Activated naive CD4-positive, alpha-beta T cell treated with anti-CD3 and anti-CD28 coated beads, Interleukin-2, amount 50 U/mL, for 16 hours (primary cell): ENCODE measurements around the gene HACE1.
"Not testable (repeated sequence)": the region's sequence is repeated elsewhere in the genome, so short reads cannot be mapped to it uniquely, and the experiment has no call there.

Experiments used
- DNase-seq: peaks from one replicate; pipeline ENCODE4 v3.0.0-alpha.2; 2020

The HACE1 gene, protein sequence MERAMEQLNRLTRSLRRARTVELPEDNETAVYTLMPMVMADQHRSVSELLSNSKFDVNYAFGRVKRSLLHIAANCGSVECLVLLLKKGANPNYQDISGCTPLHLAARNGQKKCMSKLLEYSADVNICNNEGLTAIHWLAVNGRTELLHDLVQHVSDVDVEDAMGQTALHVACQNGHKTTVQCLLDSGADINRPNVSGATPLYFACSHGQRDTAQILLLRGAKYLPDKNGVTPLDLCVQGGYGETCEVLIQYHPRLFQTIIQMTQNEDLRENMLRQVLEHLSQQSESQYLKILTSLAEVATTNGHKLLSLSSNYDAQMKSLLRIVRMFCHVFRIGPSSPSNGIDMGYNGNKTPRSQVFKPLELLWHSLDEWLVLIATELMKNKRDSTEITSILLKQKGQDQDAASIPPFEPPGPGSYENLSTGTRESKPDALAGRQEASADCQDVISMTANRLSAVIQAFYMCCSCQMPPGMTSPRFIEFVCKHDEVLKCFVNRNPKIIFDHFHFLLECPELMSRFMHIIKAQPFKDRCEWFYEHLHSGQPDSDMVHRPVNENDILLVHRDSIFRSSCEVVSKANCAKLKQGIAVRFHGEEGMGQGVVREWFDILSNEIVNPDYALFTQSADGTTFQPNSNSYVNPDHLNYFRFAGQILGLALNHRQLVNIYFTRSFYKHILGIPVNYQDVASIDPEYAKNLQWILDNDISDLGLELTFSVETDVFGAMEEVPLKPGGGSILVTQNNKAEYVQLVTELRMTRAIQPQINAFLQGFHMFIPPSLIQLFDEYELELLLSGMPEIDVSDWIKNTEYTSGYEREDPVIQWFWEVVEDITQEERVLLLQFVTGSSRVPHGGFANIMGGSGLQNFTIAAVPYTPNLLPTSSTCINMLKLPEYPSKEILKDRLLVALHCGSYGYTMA

DNA sequence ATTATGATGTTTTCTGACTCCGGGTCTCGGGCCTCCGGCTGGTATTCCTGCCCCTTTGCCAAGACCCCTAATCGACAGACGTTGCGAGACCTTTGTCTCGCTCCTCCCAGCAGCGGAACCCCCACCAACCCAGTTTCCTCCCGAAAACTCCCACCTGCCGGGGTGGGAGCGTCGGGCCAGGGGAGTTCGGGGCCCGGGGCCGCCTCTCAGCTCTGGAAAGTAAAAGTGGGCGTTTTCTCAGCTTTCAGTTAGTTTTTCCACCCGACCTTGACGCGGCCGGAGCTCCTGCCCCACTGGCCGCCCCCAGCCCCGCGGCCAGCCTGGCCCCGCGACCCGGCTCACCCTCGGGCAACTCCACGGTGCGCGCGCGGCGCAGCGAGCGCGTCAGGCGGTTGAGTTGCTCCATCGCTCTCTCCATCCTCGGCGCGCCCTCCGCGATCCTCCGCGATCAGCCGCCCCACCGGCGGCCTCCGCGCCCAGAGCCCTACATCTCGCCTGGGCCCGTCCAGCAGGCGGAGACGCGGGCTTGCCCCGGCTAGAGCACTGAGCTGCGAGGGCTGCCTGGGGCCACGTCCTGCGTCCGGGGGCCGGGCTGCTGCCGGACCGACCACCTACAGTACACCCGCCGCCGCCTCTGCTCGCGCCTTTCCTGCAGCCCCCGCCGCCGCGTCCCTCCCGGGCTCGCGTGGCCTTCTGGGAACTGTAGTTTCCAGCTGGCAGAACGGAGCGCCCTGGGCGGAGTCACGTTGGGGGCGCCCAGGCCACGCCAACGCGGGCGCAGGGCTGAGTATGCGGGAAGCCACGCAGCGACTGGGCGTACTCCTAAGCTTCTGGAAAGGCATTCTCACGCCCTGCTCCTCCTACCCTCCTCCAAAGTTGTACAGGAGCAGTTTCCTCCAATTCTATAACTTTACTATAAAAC, at the start of gene HACE1:
Gene HACE1 (minus strand): TSS at position 695 of the 922 bp plus-strand sequence. CDS start 277 bp downstream, at position 418.
- DNase-seq: peak; percentile 91

DNA sequence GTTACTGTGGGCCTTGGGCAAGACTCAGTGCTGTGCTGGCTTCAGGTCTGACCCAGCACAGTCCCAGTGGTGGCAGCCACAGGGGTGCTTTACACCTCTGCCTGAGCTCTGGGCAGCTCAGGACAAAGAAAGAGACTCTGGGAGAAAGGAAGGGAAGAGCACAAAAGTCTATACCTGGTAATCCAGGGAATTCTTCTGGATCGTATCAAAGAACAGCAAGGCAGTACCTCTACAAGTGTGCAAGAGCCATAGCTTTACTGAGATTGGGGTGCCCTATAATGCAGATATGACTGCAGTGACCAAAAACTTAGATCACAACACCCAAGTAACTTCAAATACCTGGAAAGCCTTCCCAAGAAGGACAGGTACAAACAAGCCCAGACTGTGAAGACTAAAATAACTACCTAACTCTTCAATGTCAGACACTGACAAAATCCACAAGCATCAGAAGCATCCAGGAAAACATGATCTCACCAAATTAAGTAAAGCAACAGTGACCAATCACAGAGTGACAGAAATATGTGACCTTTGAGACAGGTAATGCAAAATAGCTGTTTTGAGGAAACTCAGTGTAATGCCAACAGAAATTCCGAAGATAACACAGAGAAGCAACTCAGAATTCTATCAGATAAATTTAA, 49.3 kb upstream of the HACE1 start:
- DNase-seq: no peak

DNA sequence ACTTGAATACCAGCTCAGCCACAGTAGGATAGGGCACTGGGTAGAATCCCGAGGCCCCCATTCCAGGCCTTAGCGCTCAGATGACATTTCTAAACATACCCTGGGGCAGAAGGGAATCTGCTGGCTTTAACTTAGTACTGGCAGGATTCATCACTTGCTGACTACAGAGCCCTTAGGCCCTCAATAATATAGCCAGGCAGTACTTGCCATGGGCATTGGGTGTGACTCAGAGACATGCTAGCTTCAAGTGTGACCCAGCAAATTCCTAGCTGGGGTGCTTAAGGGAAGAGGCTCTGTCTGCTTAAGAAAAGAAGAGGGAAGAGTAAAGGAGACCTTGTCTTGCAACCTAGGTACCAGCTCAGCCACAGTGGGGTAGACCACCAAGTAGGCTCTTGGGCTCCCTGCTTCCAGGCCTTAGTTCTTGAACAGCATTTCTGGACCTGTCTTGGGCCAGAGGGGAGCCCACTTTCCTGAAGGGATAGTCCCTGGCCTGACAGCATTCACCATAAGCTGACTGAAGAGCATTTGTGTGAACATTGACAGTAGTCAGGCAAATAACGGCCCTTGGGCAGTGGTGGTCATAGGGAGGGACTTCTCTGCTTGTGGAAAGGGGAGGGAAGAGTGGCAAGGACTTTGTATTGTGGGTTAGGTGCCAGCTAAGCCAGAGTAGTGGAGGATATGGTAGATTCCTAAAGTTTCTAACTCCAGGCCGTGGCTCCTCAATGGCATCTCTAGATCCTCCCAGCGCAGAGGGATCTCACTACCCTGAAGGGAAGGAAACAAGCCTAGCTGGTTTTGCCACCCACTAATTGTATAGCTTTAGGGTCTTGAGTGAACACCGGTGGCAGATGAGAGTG, 48.5 kb upstream of the HACE1 start:
- no peak for DNase-seq

DNA sequence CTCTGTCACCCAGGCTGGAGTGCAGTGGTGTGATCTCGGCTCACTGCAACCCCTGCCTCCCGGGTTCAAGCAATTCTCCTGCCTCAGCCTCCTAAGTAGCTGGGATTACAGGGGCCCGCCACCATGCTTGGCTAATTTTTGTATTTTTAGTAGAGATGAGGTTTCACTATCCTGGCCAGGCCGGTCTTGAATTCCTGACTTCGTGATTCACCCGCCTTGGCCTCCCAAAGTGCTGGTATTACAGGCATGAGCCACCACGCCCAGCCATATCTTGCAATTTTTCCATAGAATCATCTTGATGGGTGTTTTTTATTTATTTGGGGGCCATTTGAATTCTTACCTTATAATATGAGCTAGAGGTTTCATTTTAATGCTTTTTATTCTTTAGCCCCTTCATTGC, 39.2 kb upstream of the HACE1 start:
- DNase-seq: not testable (repeated sequence)

DNA sequence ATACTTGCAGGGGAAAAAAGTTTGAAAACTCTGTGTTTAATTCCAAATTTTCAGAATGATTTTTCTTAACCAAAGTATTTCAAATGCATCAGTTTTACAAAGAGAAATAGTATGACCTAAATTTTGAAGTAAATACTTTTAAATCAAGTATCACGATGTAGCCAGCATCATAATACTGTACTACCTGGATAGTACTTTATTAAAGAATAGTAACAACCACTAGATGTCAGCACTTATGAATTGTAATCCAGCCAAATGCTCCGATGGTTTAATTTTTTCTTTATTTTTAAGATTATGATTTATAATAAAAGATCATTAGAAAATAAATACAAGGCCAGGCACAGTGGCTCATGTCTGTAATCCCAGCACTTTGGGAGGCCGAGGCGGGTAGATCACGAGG, 37.2 kb upstream of the HACE1 start:
- no peak for DNase-seq

DNA sequence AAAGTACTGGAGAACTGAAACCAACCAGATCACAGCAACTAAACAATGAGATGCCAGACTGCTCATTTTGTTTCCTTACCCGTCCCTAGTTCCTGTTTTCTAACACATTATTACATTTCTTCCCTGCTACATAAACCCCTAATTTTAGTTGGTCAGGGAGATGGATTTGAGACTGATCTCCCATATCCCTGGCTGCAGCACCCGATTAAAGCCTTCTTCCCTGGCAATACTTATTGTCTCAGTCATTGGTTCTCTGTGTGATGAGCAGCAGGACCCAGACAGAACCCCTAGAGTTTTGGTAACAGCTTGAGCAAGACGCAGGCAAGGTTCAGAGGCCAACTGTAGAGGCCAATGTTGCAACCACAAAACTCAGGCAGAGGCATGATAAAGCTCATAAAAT, 28.3 kb upstream of the HACE1 start:
- DNase-seq: no peak

DNA sequence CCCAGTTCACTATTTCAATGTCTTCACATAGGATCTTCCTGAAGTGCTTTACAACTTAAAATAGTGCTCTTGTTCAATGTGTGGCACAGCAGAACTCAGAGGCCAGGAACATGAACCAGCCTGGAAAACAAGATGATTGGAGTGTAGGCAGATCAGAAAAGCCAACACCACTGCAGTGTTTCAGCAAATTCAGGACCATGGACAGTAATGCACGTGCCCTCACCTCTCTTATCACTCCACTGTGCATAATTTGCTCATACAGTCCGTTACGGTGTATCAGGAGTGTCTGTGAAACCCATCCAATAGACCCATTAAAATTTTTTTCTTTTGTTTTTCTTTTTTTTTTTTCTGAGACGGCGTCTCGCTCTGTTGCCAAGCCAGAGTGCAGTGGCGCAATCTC, 27.6 kb upstream of the HACE1 start:
- no peak for DNase-seq

DNA sequence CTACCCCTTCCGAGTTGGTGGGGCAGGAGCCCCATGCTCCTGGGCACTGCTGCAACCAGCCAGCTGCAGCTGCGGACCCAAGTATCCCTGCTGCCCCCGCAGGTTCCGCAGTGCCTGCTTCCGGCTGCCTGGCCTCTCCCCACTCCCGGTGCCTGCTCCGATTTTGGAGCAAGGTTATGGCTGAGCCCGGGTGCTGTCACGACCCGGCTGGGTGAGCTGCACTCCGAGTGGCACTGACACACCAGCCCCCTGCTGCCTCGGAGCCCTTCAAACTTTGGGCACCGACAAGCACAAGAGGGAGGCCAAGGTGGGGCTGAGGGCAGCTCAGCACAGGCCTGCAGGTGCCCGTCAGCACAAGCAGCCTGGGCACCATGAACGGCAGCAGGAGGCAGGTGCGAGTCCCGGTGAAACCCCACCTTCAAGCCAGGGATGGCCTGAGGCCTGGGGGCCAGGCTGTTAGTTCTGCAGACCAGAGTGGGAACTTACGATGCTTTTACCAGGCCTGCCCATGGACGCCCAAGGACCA, 25.9 kb upstream of the HACE1 start:
- no peak for DNase-seq

DNA sequence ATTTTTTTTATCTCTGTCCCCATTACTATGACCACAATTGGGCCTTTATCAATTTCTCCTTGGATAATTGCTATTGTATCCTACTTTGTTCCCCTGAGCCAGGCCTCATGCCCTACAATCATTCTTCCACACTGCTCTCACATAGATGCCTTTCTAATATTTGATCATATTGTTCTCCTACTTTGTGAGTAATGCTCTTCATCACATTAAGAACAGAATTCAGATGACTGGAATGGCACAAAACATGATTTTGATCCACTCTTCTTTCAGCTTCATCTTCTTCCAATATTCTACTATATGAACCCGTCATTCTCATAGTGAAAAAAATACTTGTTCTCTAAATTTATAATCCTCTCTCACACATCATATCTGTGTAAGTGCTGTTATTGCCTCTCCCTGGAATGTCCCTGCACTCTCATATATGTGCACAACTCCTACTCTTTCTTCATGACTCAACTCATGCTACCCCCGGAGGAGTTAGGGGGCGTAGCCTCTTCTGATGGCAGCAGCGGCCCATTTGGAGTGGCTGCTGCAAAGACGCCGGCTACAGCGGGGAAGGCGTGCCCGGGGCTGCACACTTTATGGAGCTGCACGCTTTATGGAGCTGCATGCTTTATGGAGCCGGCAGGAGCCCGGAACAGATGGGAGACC, 25.3 kb upstream of the HACE1 start:
- no peak for DNase-seq

DNA sequence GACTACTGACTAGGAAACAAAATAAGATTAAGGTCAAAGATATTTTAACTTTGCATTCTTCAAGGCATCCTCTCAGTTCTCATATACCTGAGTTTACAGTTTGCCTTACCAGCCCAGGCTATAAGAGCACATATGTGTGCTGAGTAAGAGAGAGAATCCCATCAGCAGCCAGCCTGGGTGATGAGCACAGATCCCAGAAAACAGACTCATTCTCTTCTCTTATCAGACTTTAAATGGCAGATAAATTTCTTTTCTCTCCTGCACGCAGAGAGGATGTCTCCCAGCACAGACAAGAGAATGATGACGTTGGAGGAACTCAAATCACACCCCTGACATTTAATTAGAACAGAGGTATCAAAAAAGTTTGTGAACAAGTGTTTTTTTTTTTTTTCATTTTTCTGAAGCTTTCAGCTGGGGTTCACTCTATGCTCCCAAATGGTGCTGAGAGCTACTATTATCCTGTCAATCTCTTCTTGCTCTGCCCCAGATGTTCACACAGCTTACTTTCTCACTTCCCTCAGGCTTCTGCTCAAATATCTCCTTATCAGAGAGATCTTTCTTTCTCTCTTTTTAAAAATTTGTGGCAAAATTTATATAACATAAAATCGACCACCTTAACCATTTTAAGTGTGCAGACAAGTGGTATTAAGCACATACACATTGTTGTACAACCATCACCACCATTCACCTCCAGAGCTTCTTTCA, 22.4 kb upstream of the HACE1 start:
- DNase-seq: no peak

DNA sequence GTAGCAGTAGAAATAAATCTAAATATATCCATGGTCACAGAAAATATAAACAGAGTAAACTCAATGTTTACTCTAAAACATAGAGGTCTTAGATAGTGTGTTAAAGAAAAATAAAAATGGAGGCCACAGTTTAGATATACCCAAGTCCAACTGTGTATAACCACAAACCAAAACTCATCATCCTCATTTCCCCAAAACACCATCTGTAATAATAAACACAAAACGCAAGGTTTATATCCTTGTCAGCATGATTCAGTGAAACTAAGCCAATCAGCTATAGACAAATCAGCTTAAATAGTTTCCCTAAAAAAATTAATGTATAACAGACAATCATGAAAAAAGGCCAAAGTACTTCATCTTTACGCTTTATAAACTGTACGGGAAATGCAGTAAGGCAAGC, 2.7 kb upstream of the HACE1 start:
- DNase-seq: no peak

DNA sequence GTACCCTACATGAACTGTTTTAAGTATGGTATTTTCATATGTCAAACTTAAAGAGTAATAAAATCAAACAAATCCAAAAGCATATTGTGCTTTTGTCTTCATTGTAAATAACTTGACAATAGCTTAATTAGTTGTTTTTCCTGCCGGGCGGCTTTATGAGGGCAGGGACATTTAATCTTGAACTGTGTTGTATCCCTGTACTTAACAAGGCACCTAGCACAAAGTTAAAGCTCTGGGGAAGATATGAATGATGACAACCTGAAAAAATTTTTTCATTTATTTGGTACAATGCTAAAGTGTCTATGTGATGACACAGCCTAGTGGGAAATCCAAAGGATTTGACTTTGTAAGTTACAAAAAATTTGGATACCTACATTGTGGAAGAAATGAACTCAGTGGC, 502 bp upstream of the HACE1 start:
- no peak for DNase-seq

DNA sequence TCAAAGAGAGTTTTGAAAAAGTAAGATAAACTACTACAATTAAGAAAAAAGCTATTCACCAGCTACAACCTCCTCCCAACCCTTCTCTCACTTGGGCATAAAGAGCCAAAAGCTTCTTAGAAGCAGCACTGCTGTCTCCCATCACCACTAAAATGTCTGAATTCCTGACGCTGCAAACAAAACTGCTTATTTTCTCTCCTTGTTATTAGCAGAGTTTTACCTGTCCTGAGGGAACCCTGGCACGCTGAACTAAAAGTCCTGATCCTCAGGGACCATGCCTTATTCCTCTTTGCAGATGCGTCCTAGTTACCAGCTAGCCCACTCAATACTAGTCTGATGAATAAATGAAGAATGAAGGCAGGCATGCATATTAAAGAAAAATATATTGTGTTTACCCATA, 1.1 kb downstream of the HACE1 start:
- DNase-seq: no peak

DNA sequence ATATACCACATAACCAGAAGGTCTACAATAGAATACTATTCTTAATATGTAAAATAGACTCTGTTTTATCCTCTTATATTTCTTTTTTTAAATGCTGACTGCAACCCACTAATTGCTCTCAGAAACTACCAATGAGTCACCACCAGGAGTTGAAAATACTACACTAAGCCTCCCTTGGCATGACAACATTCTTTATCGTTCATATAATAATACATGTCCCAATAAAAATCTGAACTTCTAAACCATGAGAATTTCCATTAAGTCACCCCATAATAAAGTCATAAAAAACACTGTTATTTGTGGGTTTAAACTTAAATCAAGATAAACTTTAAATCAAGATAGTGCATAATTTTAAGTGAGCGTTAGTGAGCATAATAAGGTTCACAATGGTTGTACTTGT, 4.2 kb downstream of the HACE1 start:
- DNase-seq: no peak

DNA sequence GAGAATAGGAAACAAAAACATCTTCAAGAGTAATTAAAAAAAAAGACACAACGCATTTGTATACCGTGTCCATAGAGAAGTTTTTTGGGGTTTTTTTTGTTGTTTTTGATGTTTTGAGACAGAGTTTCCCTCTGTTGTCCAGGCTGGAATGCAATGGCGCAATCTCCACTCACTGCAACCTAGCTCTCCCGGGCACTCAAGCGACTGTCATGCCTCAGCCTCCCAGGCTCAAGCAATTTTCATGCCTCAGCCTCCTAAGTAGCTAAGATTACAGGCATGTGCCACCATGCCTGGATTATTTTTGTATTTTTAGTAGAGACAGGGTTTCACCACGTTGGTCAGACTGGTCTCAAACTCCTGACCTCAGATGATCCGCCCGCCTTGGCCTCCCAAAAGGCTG, 12.0 kb downstream of the HACE1 start:
- DNase-seq: not testable (repeated sequence)

DNA sequence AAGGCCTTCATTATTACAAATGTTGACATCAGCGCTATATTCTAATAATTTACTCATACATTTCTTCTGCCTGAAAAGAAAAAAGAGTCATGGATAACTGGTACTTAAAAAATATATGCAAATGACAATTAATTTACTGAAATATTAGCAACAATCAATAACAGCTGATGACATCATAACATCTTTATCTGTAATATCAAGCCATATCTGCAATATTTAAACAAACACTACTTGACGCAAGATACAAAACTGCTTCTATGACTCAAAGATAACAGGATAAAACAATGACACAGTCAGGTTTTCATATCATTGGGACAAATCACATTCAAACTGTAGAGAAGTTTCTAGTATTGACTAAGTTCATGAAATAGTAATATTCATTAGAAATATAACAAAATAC, 16.5 kb downstream of the HACE1 start:
- DNase-seq: no peak

DNA sequence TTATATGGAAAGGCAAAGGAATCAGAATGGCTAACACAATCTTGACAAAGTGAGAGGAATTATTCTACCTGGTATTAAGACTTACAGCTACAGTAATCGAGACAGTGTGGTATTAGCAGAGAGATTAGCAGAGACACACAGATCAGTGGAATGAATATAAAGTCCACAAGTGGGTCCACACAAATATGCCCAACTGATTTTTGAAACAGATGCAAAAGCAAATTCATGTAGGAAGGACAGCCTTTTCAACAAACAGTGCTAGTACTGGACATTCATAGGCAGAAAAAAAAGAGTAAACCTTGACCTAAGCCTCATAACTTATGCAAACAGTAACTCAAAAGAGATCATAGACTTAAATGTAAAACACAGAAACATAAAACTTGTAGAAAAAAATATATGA, 22.6 kb downstream of the HACE1 start:
- no peak for DNase-seq

DNA sequence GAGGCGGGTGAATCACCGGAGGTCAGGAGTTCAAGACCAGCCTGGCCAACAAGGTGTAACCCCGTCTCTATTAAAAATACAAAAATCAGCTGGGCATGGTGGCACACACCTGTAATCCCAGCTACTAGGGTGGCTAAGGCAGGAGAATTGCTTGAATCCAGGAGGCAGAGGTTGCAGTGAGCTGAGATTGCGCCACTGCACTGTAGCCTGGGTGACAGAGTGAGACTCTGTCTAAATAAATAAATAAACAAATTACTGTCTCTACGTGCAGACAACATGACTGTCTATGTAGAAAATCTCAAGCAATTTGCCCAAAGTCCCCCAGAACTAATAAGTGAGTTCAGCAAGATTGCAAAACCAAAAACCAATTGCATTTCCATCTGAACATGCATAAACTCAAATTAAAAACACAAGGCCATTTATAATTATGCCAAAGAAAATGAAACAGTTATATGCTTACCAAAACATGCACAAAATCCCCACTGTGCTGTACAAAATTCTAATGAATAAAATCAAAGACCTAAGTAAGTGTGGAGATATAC, 23.2 kb downstream of the HACE1 start:
- not testable (repeated sequence) for DNase-seq

DNA sequence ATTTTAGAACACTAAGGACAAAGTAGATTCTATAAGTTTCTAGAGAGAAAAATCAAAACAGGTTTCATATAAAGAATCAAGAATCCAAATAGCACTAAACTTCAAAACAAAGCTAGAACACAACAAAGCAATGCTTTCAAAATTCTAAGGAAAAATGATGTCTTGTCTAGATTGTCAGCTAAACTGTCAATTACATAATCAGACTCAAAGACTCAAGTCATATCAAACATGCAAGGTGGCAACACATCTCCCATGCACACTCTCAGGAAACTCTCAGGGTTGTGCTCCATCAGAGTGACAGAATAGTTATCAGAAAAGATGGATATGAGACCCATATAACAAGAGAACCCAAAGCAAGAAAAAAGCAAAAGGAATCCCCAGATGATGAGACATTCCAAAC, 23.9 kb downstream of the HACE1 start:
- DNase-seq: no peak
